ENCODE measurements around the gene PEAR1. TPM values are rescaled to one million over a fixed set of nuclear protein-coding genes. Genes with fewer than 3 reads are reported as not detected.

The PEAR1 gene
- total RNA-seq, 4 donors from 2014 or later: 5.9 to 40.9 (median 8.7) TPM

DNA sequence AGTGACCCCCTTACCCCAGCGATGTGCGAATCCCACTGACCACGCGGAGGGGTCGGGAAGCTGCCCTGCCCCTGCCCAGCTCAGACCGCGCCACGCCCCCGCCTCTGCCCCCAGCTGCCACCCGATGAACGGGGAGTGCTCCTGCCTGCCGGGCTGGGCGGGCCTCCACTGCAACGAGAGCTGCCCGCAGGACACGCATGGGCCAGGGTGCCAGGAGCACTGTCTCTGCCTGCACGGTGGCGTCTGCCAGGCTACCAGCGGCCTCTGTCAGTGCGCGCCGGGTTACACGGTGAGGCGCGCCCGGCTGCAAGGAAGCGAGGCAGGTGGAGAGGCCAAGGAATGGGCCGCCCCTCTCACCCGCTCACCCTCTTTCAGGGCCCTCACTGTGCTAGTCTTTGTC lies 15.0 kb downstream of the PEAR1 start:
- TF ChIP-seq, protein P1, sequence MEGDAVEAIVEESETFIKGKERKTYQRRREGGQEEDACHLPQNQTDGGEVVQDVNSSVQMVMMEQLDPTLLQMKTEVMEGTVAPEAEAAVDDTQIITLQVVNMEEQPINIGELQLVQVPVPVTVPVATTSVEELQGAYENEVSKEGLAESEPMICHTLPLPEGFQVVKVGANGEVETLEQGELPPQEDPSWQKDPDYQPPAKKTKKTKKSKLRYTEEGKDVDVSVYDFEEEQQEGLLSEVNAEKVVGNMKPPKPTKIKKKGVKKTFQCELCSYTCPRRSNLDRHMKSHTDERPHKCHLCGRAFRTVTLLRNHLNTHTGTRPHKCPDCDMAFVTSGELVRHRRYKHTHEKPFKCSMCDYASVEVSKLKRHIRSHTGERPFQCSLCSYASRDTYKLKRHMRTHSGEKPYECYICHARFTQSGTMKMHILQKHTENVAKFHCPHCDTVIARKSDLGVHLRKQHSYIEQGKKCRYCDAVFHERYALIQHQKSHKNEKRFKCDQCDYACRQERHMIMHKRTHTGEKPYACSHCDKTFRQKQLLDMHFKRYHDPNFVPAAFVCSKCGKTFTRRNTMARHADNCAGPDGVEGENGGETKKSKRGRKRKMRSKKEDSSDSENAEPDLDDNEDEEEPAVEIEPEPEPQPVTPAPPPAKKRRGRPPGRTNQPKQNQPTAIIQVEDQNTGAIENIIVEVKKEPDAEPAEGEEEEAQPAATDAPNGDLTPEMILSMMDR (IDR thresholded peaks at IDR 0.05; ENCODE audit: low read depth): no peak

DNA sequence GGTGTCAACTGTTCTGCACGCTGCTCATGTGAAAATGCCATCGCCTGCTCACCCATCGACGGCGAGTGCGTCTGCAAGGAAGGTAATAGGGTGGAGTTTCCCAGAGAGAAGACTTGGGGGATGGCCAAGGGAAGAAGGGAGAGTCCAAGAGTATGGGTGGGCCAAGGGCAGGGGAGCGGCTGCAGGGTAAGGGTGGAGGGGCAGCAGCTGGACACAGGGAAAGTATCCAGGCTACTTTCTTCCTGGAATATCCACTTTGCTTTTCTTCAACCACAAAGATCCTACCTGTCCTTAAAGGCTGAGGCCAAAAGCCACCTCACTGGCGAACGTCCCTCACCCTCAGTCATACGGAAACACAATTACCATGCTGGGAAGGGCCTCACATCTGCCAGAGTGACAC lies 15.4 kb downstream of the PEAR1 start:
- TF ChIP-seq, protein P1 (IDR thresholded peaks at IDR 0.05; ENCODE audit: low read depth): no peak

DNA sequence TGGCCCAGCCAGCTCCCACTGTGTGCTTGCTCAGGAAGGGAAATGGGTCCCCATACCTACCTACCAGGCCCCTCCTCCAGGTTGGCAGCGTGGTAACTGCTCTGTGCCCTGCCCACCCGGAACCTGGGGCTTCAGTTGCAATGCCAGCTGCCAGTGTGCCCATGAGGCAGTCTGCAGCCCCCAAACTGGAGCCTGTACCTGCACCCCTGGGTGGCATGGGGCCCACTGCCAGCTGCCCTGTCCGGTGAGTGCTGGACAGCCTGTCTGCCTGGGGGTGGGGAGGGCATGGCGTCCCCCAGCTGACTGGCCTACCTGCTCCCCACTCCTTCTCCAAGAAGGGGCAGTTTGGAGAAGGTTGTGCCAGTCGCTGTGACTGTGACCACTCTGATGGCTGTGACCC lies 16.2 kb downstream of the PEAR1 start:
- TF ChIP-seq, protein P1 (IDR thresholded peaks at IDR 0.05; ENCODE audit: low read depth): no peak

DNA sequence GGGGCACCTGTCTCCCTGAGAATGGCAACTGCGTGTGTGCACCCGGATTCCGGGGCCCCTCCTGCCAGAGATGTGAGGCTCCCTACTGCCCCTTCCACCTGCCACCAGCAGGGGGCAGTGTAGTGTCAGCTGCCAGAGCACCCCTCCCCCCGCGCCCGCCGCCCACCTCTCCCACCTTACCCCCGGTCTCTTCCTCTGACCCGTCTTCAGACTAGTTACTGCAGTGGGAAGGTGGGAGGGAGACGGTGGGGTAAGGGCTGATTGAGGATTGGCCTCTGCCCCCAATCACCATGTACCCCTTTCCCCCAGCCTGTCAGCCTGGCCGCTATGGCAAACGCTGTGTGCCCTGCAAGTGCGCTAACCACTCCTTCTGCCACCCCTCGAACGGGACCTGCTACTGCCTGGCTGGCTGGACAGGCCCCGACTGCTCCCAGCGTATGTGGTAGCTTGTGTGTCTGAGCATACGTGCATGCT lies 16.8 kb downstream of the PEAR1 start:
- TF ChIP-seq, protein P1 (IDR thresholded peaks at IDR 0.05; ENCODE audit: low read depth): no peak

DNA sequence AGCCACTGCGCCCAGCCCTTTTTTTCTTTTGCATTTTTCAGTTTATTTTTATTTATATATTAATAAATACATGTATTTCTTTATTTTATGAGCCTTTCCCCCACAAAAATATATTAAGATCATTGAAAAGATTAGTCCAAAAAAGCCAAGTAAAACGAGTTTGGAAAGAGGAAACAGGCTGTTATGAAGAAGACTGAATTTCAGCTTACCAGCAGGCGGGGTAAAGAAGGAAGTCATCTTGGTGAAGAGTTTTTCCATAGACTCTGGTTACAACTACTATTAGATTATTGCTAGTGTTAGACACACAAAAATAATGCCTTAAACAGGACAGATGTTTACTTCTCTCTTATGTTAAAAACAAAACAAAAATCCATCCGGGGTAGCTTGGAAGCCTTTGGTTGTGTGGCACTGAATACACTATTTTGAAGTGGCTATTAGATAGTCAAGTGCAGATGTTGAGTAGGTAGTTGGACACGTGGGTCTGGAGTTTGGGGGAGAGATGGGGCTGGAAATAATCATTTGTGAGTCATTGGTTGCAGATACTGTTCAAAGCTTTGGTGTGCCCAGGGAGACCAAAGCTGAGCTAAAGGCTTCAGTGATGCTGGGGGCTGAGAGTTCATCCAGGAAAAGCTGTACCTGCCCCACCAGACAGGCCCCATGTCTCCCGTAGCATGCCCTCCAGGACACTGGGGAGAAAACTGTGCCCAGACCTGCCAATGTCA lies 18.2 kb downstream of the PEAR1 start:
- TF ChIP-seq, protein P1 (IDR thresholded peaks at IDR 0.05; ENCODE audit: low read depth): no peak

DNA sequence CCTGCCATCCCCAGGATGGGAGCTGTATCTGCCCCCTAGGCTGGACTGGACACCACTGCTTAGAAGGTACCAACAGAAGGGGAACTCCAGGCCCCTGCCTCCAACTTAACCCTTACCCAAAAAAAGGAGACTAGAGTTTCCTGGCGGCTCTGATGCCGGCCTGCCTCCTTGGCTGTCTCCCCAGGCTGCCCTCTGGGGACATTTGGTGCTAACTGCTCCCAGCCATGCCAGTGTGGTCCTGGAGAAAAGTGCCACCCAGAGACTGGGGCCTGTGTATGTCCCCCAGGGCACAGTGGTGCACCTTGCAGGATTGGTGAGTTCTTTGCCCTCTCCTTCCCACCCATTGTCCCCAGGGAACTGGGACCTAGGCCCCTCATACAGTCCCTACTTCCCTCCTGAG lies 18.8 kb downstream of the PEAR1 start:
- TF ChIP-seq, protein P1 (IDR thresholded peaks at IDR 0.05; ENCODE audit: low read depth): no peak

DNA sequence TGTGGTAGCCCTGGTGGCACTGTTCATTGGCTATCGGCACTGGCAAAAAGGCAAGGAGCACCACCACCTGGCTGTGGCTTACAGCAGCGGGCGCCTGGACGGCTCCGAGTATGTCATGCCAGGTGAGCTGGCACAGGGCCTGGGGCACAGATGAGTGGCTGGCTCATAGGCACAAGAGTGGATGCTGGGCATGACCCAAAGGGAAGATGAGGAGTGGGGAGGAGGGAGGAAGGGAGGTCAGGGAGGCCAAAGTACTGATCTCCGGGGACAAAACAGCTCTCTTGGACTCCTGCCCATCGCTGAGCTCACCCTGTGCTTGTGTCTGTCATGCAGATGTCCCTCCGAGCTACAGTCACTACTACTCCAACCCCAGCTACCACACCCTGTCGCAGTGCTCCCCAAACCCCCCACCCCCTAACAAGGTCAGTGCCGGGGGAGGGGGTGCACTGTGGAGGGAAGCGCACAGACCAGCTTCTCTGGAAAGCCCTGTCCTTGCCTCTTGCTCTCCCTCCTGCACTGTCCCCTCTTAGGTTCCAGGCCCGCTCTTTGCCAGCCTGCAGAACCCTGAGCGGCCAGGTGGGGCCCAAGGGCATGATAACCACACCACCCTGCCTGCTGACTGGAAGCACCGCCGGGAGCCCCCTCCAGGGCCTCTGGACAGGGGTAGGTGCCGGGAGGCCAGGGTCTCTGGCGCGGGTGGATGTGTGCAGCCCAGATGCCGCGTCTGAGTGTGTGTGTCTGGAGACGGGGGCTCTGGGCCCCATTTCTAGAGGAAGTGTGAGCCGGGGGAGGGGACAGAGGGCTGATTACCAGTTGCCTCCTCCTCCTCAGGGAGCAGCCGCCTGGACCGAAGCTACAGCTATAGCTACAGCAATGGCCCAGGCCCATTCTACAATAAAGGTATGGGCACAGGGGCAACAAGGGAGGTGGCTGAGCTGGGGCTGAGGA lies 19.6 kb downstream of the PEAR1 start:
- TF ChIP-seq, protein P1 (IDR thresholded peaks at IDR 0.05; ENCODE audit: low read depth): no peak
